Fibroblast of lung (primary cell): ENCODE measurements around the gene SPATA31D4. TPM values are rescaled to one million over a fixed set of nuclear protein-coding genes. Genes with fewer than 3 reads are reported as not detected.
A peak's percentile ranks its signal among the peaks of the same experiment; 100 is the strongest.

ENCODE experiments used
- DNase-seq, 2 donors: peaks; one replicate each; pipeline versions ENCODE4 v3.0.0 to v3.0.0-alpha.2; 2010; ENCODE audit warnings: low read depth in 2 of 2
- H2AFZ ChIP-seq: 2 replicates; pipeline ENCODE4 v1.5.1; 2012; ENCODE audit warnings: low read length, control low read depth, inconsistent platforms
- H3K27ac ChIP-seq: 2 replicates; pipeline ENCODE4 v1.5.1; 2011; ENCODE audit warnings: low read length, control low read depth; ENCODE audit not compliant: insufficient read depth
- H3K27me3 ChIP-seq: 2 replicates; pipeline ENCODE4 v1.5.1; 2011; ENCODE audit warnings: mild to moderate bottlenecking, low read length; ENCODE audit not compliant: control insufficient read depth, insufficient read depth
- H3K36me3 ChIP-seq: 2 replicates; pipeline ENCODE4 v1.5.1; 2011; ENCODE audit warnings: low read length; ENCODE audit not compliant: control insufficient read depth, insufficient read depth
- H3K4me1 ChIP-seq: 2 replicates; pipeline ENCODE4 v1.5.1; 2011; ENCODE audit warnings: low read length; ENCODE audit not compliant: control insufficient read depth, insufficient read depth; ENCODE audit errors: extremely low read depth
- H3K4me2 ChIP-seq: 2 replicates; pipeline ENCODE4 v1.5.1; 2011; ENCODE audit warnings: low read length, control low read depth; ENCODE audit not compliant: insufficient read depth; ENCODE audit errors: extremely low read depth
- H3K4me3 ChIP-seq, 4 experiments: fragments of 200-600 bp in 1 of 4; sonication (generic) in 1 of 4; replicated peaks in 1 of 4; 2 replicates each; pipeline ENCODE4 v1.5.1; 2011 to 2016; ENCODE audit warnings: low read length in 4 of 4, low read depth in 3 of 4, mild to moderate bottlenecking in 3 of 4, control low read depth in 2 of 4, inconsistent platforms in 1 of 4, mixed read lengths in 1 of 4; ENCODE audit not compliant: insufficient read depth in 1 of 4; ENCODE audit errors: control extremely low read depth in 1 of 4
- H3K79me2 ChIP-seq: 2 replicates; pipeline ENCODE4 v1.5.1; 2012; ENCODE audit warnings: mild to moderate bottlenecking, low read length, inconsistent platforms; ENCODE audit not compliant: control insufficient read depth, insufficient read depth
- H3K9ac ChIP-seq: 2 replicates; pipeline ENCODE4 v1.5.1; 2011; ENCODE audit warnings: mild to moderate bottlenecking, low read length, control low read depth; ENCODE audit not compliant: insufficient read depth
- H3K9me3 ChIP-seq: 2 replicates; pipeline ENCODE4 v1.5.1; 2012; ENCODE audit warnings: low read depth, low read length; ENCODE audit not compliant: control insufficient read depth, insufficient read depth
- H4K20me1 ChIP-seq: 2 replicates; pipeline ENCODE4 v1.5.1; 2011; ENCODE audit warnings: low read length; ENCODE audit not compliant: control insufficient read depth, insufficient read depth; ENCODE audit errors: extremely low read depth
- CTCF ChIP-seq, 2 donors: IDR thresholded peaks in 1 of 2; conservative IDR thresholded peaks in 1 of 2; 1 replicate in 1 of 2; 2 replicates in 1 of 2; pipeline ENCODE4 v1.5.1; 2011 to 2012; ENCODE audit warnings: low read length in 2 of 2, control low read depth in 1 of 2, inconsistent platforms in 1 of 2, low read depth in 1 of 2, mild to moderate bottlenecking in 1 of 2
- EZH2 ChIP-seq: IDR thresholded peaks from 2 replicates; pipeline ENCODE4 v1.5.1; 2012; ENCODE audit warnings: low read length, control low read depth, mild to moderate bottlenecking; ENCODE audit errors: missing control alignments
- polyA plus RNA-seq, 2 donors: library from polyadenylated mRNA; depleted of rRNA in 1 of 2; stranded (reverse) in 1 of 2; unstranded in 1 of 2; fragments of >200 nt; gene quantifications; 2 replicates each; pipeline ENCODE4 v1.2.1, GENCODE V29; 2011 to 2012; ENCODE audit warnings: missing spikeins in 1 of 2
- total RNA-seq: library from RNA; depleted of rRNA; stranded (reverse); fragments of >200 nt; gene quantifications from 2 replicates; pipeline ENCODE4 v1.2.1, GENCODE V29; 2014

The SPATA31D4 gene
- total and polyA plus RNA-seq, 2 donors (not counting 1 experiment from before 2014, with no cell fraction given), result not detected

GRCh38 chr9:81902626-81903025 is 25.6 kb upstream of the SPATA31D4 start:
- no peaks in the 10 kb centered on the region for H3K36me3 ChIP-seq
- no peaks in the 10 kb centered on the region for H3K4me1 ChIP-seq
- no peak overlapping the region for H3K4me3 ChIP-seq
- H3K27me3 ChIP-seq, result no peaks in the 10 kb centered on the region
- no peaks in the 10 kb centered on the region for H3K9me3 ChIP-seq
- no peaks in the 10 kb centered on the region for H3K79me2 ChIP-seq
- no peak for TF ChIP-seq CTCF (conservative IDR thresholded peaks at IDR 0.05 in 1 of 2, IDR thresholded peaks at IDR 0.05 in 1 of 2; ENCODE audit: low read depth in 1 of 2, low read length in 2 of 2)
- no peak for TF ChIP-seq EZH2
- no peak overlapping the region for H3K4me2 ChIP-seq
- DNase-seq, result peak; percentile 20 to 60
- H3K9ac ChIP-seq, result no peak overlapping the region
- H3K27ac ChIP-seq, result no peak overlapping the region
- no peak overlapping the region for H2AFZ ChIP-seq
- H4K20me1 ChIP-seq, result no peaks in the 10 kb centered on the region

DNA sequence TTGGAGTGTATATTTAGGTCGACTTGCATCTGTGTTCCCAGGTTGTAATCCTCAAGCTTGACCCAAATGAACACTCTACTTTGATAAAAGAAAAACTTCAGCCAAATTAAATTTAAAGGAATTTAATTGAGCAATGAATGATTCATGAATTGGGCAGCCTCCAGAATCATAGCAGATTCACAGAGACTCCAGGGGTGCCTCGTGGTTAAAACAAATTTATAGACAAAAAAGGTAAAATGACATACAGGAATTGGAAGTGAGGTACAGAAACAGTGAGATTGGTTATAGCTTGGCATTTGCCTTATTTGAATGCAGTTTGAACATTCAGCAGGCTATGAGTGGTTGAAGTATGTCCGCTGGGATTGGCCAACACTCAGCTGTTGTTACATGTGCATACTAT is 21.6 kb upstream of the SPATA31D4 start:
- no peaks in the 10 kb centered on the region for H4K20me1 ChIP-seq
- no peaks in the 10 kb centered on the region for H3K79me2 ChIP-seq
- peak; percentile 58 to 71 for DNase-seq
- H3K36me3 ChIP-seq, result no peaks in the 10 kb centered on the region
- no peak overlapping the region for H3K9ac ChIP-seq
- no peak overlapping the region for H3K27ac ChIP-seq
- H3K27me3 ChIP-seq, result no peaks in the 10 kb centered on the region
- TF ChIP-seq EZH2, result no peak
- TF ChIP-seq CTCF (conservative IDR thresholded peaks at IDR 0.05 in 1 of 2, IDR thresholded peaks at IDR 0.05 in 1 of 2; ENCODE audit: low read depth in 1 of 2, low read length in 2 of 2), result no peak
- H3K4me1 ChIP-seq, result no peaks in the 10 kb centered on the region
- H3K4me2 ChIP-seq, result no peak overlapping the region
- no peak overlapping the region for H3K4me3 ChIP-seq
- no peaks in the 10 kb centered on the region for H3K9me3 ChIP-seq
- no peak overlapping the region for H2AFZ ChIP-seq

- Histone ChIP-seq H3K4me2 (no peak overlapping the region), H3K4me1 (no peaks in the 10 kb centered on the region), H3K4me3 (no peak overlapping the region), H3K27ac (no peak overlapping the region), H2AFZ (no peak overlapping the region), H3K36me3 (no peaks in the 10 kb centered on the region), H3K9ac (no peak overlapping the region), H3K27me3 (no peaks in the 10 kb centered on the region), H3K9me3 (no peaks in the 10 kb centered on the region), H4K20me1 (no peaks in the 10 kb centered on the region), H3K79me2 (no peaks in the 10 kb centered on the region)
- no peak for DNase-seq
- TF ChIP-seq EZH2 (no peak), CTCF (conservative IDR thresholded peaks at IDR 0.05 in 1 of 2, IDR thresholded peaks at IDR 0.05 in 1 of 2; ENCODE audit: low read depth in 1 of 2, low read length in 2 of 2) (no peak)
Measured at GRCh38 chr9:81912135-81912534, 16.1 kb upstream of the SPATA31D4 start.
